Measurements from ENCODE around the gene EPS15.
"Not testable (repeated sequence)": the region's sequence is repeated elsewhere in the genome, so short reads cannot be mapped to it uniquely, and the experiment has no call there.

Gene EPS15

DNA sequence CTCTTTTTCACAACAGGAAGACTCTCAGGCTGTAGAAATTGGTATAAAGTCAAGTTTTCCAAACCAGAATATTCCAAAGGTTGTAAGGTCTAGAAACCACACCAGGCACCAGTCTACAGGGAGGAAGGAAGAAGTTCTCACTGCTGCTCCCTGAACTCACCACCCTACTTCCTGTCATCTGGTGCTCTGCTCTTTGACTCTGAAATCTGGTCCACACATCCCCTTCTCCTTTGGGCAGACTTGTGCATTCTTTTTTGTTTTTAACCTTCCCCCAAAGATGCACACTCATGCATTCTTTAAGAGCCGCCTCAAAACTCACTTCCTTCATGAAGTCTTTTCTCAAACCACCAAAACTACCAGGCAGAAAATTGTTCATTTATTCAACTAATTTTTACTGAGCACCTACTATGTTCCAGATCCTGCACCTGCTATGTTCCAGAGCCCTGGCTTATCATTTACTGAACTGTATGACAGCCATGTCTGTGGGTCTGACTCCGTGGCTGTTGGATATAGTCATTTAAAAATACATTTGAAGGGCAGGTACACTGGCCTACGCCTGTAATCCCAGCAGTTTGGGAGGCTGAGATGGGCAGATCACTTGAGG, 30.1 kb upstream of the EPS15 start:
- no peak overlapping the region for H3K27ac ChIP-seq
- DNase-seq (ENCODE audit: low read depth, low spot score), result no peak

DNA sequence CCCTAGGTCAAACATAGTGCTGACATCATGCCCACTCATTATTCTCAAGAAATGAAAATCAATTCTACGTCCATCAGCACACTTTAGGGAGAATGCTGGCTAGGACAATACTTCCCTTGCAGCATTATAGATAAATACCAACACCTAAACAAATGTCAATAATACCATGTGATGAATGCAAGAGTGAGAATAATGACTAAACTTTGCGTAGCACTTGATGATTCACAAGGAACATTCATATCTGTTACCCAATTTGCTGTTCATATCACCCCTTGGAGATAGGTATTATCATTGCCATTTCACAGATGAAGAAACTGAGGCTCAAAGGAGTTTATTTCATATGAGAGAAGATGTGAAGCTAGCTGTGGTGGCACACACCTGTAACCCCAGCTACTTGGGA, 24.8 kb upstream of the EPS15 start:
- peak; percentile 41 for DNase-seq (ENCODE audit: low read depth, low spot score)

DNA sequence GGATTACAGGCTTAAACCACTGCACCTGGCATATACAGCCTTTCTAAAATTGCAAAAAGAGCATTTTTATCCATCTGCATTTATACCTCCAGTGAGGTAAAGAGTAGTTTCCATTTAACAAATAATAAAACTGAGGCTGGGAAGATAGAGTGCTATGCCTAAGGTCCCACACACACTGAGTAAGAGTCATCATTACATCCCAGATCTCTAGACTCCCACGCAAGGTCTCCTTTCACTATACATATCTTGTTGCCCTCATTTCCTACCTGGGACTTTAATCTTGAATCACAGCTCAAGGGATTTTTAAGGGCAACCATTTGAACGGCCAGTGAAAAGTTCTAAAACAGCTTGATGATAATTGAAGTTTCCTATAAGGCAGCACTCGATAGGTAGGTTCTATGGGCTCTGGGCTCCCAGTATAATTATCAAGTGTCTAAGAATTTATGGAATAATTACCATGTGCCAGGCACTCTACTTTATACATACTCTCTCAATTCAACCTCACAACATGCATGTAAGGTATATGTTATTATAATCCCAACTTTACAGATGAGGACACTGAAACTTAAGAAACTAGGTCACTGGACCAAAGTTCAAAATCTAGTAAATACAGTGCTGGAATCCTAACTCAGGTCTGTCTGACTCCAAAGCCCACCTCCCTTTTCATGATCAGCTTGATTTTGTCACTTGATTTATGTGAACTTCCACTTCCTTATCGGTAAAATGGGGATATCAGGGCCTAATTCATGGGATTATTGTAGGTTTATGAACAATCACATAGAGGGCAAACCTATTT, 23.3 kb upstream of the EPS15 start:
- peak overlapping the region; percentile 59 for H3K27ac ChIP-seq
- DNase-seq (ENCODE audit: low read depth, low spot score), result no peak

More for the DNA sequence above, 24.8 kb upstream of the EPS15 start:
- no peak overlapping the region for H3K27ac ChIP-seq

DNA sequence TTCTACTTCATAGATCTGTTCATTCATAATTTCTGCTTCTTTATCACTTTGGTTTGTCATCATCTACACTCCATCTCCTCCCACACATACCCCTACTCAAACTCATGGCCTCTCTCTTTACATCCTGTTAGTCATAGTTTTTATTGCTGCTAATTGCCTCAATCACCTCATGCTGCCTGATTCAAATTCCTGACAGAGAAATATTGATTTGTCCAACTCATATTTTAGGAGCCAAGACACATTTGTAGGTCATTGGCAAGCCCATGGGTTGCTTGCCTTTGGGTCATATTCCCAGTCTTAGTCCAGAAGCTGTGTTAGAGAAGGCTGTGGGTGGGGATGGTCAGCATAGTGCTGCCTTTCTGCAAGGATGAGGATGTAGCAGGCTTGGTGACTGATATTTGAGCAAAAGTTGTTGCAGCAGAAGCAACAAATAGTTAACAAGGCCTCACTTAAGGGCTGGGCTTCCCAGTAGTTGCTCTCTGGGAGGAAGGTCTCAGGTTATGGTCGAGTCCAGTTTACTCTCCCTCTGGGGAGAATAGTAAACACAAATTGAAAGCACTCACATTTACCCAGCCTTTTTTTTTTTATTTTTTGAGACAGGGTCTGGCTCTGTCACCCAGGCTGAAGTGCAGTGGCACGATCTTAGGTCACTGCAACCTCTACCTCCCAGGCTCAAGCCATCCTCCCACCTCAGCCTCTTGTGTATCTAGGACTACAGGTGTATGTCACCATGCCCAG, 22.4 kb upstream of the EPS15 start:
- peak; percentile 33 for DNase-seq (ENCODE audit: low read depth, low spot score)
- peak overlapping the region; percentile 59 for H3K27ac ChIP-seq

DNA sequence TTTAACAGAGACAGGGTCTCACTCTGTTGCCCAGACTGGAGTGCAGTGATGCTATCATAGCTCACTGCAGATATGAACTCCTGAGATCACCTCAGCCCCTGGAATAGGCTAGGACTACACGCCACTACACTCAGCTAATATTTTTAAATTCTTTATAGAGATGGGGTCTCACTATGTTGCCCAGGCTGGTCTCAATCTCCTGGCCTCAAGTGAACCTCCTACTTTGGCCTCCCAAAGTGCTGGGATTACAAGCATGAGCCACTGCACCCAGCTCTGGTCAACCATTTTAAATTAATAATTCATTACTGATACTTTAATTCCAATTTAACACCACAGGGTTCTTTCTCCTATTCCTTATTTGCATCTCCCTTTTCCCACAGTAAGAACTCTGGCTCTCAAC, 18.5 kb upstream of the EPS15 start:
- no peak for DNase-seq (ENCODE audit: low read depth, low spot score)
- no peak overlapping the region for H3K27ac ChIP-seq

DNA sequence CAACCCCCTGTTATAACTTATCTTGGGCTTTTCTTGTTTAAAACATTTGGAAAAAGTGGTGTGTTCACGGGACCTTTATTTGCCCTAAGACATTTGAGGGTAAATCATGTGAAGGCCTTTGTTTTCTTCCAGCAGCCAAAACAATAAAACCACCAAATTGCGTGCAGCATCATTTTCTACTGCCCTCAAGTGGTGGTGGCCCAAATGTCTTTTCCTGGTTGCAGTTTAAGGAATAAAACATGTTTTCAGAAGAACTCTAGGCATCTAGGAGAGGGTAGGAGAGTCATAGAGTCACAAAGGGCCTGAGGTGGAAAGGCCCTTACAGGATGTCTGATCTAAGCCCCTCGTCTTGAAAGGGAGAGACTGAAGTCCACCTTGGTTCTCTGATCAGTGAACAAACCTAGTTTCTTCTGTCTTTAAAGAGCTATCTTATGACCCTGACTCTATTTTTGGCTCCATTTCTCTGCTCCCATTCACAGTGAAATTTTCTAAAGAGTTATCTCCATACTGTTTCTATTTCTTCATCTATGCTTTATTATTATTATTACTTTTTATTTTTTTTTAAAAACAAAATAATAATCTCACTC, 16.0 kb upstream of the EPS15 start:
- H3K27ac ChIP-seq, result no peak overlapping the region
- no peak for DNase-seq (ENCODE audit: low read depth, low spot score)

DNA sequence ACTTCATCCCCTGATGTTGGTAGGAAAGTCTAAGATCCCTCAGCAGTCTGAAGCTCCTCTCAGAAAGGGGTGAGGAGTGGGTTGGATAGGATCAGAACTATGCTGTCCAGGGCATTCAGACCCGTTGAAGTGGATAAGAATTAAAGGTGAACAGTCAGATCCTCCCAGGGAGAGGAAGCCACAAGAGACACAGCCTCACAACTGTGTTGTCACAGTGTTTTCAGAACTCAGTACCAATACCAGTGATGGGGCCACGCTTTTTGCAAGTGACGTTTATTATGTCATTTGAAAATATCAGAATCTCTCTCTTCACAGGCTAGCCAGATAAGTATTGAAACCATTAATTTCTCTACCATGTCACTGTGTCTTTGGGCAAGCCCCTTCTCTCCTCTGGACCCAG, 15.4 kb upstream of the EPS15 start:
- no peak overlapping the region for H3K27ac ChIP-seq
- no peak for DNase-seq (ENCODE audit: low read depth, low spot score)

DNA sequence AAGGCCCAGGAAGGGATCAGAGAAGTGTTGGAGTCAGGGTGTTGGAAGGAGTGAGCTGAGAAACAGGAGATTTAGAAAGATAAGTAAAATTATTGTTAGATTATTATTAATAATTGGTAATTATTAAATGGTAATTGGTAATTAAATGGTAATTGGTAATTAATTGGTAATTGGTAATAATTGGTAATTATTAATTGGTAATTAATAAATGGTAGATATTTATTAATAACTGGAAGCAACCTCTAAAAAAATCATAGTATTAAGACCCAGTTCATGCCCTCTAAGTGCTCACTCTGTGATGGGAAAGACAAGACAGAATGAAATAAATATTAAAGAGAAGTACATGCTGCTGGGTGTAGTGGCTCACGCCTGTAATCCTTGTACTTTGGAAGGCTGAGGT, 13.8 kb upstream of the EPS15 start:
- H3K27ac ChIP-seq, result no peak overlapping the region
- no peak for DNase-seq (ENCODE audit: low read depth, low spot score)

DNA sequence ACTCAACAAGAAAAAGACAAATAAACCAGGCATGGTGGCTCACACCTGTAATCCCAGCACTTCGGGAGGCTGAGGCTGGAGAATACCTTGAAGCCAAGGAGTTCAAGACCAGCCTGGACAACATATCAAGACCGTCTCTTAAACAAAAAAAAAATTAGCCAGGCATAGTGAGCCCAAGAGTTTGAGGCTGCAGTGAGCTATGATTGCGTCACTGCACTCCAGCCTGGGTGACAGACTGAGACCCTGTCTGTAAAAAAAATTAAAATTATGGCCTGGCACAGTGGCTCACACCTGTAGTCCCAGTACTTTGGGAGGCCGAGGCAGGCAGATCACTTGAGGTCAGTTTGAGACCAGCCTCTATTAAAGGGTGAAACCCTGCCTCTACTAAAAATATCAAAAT, 11.4 kb upstream of the EPS15 start:
- not testable (repeated sequence) for H3K27ac ChIP-seq; DNase-seq (ENCODE audit: low read depth, low spot score)

DNA sequence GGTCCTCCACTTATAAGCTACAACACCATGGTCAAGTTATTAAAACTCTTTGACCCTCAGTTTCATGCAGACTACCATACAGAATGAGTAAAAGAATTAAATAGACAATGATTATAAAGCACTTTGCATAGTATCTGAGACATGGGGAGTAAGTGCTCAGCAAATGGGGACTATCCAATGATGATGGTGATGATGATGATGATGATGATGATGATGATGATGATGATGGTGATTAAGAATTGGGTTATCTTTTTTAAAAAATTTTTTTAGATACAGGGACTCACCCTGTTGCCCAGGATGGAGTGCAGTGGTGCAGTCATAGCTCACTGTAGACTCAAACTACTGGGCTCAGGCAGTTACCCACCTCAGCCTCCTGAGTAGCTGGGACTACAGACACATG, 8.1 kb upstream of the EPS15 start:
- H3K27ac ChIP-seq, result no peak overlapping the region
- no peak for DNase-seq (ENCODE audit: low read depth, low spot score)

DNA sequence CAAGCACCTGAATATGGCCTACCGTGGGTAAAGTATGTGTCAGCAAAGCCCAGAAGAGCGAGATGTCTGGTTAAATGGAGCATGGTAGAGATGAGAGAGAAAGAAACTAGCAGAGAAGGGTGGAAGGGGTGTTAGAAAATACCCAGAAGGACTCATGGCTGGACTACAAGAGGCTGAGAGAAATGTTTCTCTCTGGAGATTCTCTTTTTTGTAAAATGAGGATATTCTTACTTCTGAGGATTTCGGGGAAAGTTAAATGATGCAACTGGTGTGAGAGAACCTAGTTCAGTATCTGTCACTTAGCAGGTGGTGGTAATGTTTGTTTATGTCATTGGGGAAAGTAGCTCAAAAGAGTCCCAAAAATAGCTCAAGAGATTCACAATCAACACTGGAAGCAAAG, 7.2 kb upstream of the EPS15 start:
- no peak for DNase-seq (ENCODE audit: low read depth, low spot score)
- H3K27ac ChIP-seq, result no peak overlapping the region

DNA sequence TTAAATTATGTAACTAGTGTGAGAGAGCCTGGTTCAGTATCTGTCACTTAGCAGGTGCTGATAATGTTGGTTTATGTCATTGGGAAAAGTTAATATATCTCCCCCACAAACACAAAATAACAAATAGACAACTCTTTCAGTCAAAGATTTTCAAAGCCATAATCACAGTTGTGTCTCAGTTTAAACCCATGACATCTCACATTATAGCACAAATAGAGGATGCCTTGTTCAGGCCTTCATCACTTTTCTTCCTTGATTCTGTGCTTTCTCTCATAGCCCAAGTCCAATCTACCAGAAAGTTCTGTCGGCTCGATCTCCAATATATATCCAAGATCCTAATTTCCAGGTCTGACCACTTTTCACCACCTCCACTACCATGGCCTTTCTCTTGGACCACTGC, 6.2 kb upstream of the EPS15 start:
- H3K27ac ChIP-seq, result no peak overlapping the region
- DNase-seq (ENCODE audit: low read depth, low spot score), result no peak

DNA sequence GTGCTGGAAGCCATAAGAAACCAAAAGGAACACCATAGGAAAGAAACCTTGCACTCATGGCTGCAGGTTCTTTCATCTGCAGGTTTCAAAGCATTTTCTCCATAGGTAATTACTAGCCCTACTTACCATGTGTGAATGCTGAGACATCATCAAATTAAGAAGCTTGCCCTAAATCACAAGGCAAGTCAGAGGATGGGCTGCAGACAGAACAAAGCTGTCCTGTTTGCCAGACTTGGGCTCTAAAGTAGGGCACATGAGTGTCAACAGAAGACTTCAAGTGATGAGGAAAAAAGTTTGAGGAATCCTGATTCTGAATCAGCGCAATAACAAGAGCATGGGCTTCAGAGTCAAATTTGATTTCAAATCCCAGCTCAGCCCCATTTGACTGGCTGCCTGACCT, 5.8 kb upstream of the EPS15 start:
- no peak overlapping the region for H3K27ac ChIP-seq
- no peak for DNase-seq (ENCODE audit: low read depth, low spot score)

DNA sequence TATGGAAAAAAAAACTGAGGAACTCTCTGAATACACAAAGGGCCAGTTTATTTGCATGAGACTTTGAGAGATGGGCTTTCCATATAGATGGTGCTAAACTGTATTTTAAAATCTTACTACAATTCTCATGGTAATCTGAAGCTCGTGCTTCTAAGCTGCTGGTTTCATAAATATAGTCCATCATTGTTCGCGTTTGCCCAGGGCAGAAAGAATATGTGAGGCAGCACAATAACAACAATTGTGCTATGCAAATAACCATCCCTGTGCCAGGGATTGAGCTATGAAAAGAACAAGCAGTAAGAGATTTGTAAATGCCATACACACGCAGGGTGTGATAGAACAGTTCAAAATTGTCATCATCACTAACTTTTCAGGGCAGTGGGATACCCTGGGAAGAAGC, 4.9 kb upstream of the EPS15 start:
- no peak overlapping the region for H3K27ac ChIP-seq
- DNase-seq (ENCODE audit: low read depth, low spot score), result no peak

DNA sequence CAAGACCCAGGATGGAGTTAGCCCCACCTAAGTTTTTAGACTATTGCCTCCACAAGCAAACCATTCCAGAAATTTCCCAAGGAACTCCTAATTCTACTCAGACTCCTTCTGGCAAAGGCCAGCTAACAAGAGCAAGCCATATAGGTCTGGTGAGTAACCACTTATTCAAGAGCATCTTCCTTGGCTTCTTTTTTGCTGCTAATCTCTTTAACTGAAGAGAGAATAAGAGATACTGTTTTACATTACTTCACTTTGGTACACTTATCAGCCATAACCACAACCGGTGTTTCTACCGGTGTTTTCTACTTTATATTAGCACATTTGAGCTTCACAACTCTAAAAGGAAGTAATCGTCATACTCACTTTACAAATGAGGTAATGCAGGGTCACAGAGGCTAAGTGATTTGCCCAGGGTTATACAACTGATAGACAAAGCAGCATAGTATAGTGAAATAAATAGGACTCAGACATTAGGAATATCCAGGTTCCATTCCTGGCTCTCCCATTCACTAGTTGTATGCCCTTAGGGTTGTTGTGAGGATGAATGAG, 1.7 kb upstream of the EPS15 start:
- no peak for DNase-seq (ENCODE audit: low read depth, low spot score)
- no peak overlapping the region for H3K27ac ChIP-seq

DNA sequence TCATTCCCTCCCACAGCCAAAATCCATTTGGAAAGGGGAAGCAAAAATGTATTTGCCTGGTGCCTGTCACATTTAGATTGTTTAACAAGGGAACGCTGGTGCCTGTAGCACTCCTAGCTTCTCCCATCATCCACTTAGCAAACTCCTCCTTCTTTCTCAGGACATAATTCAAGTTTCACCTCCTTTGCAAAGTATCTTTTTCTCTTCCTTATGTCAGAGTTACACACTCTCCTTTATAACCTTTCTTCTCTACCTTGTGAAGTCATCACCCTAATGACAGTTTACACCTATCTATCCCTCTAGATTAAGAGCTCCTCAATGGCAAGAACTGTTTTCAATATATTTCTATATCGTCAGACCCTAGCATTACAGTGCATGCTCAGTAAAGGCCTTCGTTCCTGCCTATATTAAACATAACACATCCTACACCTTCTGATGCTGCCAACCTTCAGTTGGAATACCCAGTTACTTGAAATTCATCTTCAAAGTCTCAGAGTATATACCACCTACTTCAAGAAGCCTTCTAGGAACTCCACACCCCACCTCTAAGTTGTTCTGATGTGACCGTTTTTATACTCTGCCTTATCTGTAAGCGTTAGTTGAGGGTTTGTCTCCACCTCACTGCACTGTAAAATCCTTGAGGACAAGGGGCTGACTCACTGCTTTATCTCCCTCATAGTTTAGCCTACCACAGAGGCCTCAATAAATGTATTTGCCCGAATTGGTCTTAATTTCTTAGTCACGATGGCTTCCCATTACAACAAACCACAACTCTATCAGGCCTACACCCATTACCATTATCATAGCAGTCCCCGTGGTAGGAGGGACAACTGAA, 1.0 kb upstream of the EPS15 start:
- no peak overlapping the region for H3K27ac ChIP-seq
- DNase-seq (ENCODE audit: low read depth, low spot score), result no peak

DNA sequence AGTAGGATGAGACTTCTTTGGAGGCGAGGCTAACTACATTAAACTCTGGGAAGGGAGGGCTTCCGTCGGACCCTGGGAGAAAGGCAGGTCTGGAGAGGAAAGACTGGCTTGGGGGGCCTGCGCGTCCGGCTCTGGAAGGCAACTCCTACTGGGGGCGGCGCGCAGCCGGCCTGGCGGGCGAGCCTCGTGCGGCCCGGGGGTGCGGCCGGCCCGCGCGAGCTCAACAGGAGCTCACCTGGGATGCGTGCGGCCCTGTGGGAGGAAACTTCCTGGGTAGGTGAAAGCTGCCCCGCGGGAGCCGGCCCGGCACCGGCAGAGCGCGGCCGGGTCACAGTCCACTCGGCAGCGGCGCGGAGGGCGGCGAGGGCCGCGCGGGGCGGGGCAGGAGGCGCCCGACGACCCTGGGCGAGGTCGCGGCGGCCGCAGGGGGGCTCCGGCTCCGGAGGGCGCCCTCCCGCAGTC, 449 bp downstream of the EPS15 start:
- H3K27ac ChIP-seq, result peak overlapping the region; percentile 88
- no peak for DNase-seq (ENCODE audit: low read depth, low spot score)

DNA sequence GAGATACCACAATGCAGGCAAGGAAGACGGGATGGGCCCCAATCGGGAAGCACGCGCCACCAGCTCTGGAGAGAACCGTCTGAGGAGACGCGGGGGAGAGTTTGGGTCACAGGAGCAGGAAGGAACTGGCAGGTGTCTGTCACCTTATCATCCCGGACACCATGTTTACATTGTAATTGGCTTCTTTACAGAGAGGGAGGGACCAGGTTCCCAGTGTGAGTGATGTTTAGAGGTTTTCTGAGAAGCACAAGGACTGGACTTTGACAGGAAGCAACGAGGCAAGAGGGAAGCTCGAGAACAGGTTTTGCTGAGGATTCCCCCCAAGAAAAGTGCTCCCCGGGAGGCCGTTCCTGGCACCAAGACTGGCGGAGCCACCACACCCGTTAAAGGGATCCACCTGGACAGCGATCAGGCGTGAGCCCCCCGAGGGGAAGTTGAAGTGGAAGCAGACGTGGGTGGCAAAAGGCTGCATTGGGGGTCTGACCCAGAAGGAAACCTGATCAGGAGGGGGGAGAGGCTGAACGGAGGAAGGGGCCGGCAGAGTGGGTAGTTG, 957 bp downstream of the EPS15 start:
- no peak for DNase-seq (ENCODE audit: low read depth, low spot score)
- H3K27ac ChIP-seq, result peak overlapping the region; percentile 88

DNA sequence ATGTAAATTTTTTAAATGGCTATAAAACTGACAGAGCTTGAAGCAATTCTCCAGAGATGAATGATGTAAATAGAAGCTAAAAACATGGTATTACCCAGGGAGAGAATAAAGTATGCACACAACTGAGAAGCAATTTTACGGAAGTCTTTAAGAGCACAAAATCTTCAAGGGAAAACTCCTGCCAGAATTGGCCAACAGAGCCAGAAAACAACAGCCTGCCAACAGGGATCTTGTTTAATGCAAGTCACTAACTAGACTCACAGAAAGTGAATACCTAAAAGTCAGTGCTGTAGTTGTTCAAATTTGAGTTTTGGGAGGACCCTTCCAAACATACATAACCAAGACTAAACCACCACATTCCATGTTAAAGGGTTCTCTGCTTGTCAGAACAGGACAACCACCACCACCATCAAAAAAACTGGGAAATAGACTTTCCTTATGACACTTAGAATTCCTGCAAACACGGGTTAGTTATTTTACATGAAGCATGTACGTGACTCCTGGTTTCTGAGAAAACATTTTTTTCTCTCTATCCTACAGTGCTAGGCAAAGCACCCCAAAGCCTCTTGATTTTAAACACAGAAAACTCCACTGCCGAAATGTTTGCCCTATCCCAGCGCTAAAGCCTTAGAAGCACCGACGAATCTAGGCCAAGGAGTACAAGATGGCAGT, 1.6 kb downstream of the EPS15 start:
- peak overlapping the region; percentile 88 for H3K27ac ChIP-seq

More for the DNA sequence above, 1.6 kb downstream of the EPS15 start:
- no peak for DNase-seq (ENCODE audit: low read depth, low spot score)
